Epidermal melanocyte (primary cell): Measurements from ENCODE around the gene PARP14.
A peak's percentile ranks its signal among the peaks of the same experiment; 100 is the strongest.
"Not testable (repeated sequence)": the region's sequence is repeated elsewhere in the genome, so short reads cannot be mapped to it uniquely, and the experiment has no call there.

Experiments
- DNase-seq: peaks from one replicate; pipeline ENCODE4 v3.0.0; 2011; ENCODE audit warnings: low spot score; ENCODE audit not compliant: insufficient read length

PARP14 gene

DNA sequence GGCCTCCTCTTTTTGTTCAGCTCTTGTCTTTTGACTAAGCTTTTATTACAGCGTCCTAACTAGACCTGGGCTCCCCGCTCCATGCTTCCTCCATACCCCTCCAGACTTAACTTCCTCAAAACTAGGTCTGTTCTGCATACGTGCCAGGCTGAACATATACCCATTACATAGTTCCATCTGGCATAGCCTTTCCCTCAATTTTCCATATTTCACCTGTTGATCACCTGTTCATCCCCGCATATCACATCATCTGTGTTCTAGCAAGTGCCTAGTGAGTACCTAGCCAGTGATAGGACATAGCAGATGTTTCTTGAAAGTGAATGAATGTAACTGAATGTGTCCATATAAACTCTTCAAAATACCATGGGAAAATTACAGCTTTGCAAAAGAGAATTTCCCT is 36.0 kb downstream of the PARP14 start:
- DNase-seq: no peak

DNA sequence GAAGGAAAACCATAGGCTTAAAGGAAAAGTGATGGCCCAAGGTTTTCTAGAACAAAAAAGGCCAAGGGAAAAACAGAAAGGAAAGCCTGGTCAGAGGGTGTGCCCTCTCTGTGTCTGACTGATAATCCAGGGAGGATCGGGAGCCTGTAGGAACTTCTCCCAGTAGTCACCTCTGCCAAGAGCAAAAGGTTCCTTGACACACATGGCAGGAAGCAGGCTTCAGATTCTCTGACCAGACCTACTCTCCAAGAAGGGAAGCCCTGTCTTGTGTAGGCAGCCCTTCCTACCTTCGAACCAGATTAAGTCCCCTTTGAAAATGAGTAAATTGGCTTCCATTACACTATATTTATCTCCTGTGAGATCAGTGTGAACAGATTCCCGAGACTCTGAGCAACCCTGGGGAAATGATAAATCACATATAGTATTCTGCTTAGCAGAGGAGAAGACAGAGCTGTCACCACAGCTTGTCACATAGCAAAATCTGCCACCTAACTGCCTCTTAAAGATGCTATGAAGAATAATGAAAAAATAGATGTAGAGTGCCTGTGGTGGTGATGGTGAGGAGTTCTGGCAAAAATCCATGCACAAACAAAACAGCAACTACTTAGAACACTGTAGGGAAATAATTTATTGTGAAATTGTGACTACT is 38.8 kb downstream of the PARP14 start:
- DNase-seq: no peak

DNA sequence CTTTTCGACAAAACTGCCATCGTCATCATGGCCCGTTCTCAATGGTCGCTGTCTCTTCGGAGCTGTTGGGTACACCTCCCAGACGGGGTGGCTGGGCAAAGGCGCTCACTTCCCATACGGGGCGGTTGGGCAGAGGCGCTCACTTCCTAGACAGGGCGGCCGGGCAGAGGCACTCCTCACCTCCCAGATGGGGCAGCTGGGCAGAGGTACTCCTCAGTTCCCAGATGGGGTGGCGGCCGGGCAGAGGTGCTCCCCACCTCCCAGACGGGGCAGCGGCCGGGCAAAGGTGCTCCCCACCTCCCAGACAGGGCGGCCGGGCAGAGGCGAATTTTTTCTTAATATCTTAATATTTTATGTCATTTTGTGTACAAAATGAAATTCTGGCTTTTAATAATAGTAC is 44.5 kb downstream of the PARP14 start:
- no peak for DNase-seq

DNA sequence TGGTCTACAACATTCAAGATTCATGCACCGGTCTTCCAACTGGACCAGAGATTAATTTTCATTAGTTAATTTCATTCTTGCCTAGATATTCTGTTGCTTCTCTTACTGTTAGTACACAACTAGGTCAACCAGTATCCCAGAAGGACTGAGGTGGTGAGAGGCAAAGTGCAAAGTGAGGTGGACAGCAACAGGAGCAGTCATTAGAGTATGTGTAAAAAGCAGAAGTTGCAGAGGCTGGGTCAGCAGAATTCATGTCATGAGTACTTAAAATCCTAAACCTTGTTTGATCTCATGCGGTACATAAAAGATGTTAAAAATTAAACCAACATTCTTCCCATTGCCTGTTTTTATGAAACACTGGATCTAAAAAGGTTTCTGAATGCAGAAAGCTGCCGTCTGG is 46.7 kb downstream of the PARP14 start:
- DNase-seq: no peak

DNA sequence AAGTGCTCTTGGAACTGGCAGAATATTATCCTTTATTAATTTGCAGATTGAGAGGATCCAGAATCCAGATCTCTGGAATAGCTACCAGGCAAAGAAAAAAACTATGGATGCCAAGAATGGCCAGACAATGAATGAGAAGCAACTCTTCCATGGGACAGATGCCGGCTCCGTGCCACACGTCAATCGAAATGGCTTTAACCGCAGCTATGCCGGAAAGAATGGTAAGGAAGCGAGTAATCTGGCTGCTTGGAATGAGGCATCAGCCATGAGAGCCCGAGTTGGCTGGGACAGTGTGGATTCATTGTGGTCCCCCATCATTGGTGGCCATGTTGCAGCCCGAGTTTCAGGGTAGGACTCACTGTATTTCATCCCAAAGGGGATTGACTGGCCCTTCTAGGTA is 47.1 kb downstream of the PARP14 start:
- no peak for DNase-seq

DNA sequence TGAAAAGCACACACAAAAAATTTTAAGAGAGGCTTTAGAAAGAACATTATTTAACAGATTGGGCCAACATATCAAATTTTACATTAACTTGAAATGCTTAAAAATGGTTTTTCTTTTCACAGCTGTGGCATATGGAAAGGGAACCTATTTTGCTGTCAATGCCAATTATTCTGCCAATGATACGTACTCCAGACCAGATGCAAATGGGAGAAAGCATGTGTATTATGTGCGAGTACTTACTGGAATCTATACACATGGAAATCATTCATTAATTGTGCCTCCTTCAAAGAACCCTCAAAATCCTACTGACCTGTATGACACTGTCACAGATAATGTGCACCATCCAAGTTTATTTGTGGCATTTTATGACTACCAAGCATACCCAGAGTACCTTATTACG is 47.5 kb downstream of the PARP14 start:
- DNase-seq: no peak

DNA sequence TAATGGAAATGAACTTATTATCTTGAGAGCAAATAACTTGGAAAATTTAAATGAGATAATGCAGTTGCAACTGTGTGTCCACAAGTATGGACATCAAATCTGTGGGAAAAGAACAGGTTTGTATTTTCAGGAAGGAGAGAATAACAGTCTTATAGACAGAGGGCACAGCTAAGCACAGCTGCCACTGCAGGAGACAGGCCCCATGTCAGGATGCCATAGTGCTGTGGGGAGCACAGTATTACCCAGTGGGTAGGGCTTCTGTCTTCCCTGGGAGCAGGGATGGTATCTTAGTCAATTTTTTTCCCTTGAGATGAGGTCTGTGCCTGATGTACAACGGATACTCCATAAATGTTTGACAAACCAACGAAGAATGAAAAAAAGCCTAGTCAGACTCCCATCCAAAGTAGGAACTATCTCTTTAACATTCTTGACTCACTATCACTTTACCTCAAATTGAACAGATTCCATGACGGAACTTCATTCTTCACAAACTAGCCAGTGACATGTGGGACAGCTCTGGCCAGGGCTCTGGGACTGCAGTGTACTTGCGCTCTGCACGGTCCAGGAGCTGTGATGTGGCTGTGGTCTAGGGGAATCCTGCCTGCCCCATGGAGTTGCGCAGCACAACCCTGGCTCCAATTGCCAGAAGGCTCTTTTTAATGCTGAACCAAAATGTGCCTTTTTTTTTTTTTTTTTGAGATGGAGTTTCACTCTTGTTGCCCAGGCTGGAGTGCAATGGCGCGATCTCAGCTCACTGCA is 48.3 kb downstream of the PARP14 start:
- no peak for DNase-seq

DNA sequence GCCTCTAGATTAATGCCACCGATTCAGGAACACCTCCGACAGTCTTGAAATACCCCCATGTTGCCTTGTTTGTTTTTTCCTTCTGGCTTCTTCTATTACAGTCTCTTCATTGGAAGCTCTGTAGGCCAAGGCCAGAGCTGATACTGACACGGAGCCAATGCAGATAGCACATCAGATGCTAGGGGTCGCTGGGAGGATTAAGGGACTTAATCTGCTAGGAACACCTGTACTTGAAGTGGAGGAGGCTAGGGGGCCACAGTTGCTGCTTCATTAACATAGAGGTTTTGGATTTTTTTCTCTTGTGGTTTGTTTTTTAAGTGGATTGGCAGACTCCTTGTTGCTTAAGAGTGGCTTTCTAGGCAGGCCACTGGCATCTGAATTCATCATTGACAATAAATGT is 49.6 kb downstream of the PARP14 start:
- DNase-seq: no peak

DNA sequence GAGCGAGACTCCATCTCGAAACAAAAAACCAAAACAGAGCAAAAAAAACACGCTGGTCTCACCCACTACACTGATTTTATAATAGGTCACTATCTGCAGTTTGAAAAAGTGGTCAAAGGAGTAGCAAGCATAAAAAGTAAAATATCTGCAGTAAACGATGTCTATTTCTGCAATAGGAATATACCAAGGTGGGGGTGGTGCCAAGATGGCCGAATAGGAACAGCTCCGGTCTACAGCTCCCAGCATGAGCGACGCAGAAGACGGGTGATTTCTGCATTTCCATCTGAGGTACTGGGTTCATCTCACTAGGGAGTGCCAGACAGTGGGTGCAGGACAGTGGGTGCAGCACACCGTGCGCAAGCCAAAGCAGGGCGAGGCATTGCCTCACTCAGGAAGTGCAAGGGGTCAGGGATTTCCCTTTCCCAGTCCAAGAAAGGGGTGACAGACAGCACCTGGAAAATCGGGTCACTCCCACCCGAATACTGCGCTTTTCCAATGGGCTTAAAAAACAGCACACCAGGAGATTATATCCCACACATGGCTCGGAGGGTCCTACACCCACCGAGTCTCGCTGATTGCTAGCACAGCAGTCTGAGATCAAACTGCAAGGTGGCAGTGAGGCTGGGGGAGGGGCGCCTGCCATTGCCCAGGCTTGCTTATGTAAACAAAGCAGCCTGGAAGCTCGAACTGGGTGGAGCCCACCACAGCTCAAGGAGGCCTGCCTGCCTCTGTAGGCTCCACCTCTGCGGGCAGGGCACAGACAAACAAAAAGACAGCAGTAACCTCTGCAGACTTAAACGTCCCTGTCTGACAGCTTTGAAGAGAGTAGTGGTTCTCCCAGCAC is 52.3 kb downstream of the PARP14 start:
- not testable (repeated sequence) for DNase-seq

DNA sequence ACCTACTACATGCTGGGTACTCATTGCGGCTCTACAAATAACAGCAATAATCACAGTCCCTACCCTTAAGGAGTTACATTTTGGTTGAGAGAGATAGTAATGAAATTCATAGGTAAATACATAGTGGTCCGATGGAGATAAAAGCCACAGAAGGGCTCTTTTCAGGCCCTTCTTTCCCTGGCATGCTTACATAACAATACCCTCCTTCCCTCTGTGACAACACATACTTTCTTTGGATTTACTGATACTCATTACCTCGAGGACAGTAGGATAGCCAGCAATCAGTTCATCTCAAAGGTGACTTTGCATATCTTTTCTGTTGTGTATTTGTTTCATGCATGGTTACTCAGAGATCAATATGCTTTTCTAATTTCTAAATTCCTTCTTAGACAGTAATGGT is 58.5 kb downstream of the PARP14 start:
- DNase-seq: no peak

DNA sequence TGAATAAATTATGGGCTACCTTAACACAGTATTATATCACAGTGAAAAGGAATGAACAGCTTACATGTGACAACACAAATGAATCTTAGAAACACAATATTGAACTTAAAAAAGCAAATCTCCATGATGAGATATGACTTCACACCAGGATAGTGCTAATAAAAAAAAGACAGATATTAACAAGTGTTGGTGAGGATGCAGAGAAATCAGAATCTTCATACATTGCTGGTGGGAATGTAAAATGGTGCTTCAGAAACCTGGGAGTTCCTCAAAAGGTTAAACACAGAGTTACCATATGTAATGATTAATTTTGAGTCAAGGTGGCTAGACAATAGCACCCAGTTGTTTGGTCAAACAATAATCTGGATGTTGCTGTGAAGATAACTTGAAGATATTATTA is 61.6 kb downstream of the PARP14 start:
- no peak for DNase-seq

DNA sequence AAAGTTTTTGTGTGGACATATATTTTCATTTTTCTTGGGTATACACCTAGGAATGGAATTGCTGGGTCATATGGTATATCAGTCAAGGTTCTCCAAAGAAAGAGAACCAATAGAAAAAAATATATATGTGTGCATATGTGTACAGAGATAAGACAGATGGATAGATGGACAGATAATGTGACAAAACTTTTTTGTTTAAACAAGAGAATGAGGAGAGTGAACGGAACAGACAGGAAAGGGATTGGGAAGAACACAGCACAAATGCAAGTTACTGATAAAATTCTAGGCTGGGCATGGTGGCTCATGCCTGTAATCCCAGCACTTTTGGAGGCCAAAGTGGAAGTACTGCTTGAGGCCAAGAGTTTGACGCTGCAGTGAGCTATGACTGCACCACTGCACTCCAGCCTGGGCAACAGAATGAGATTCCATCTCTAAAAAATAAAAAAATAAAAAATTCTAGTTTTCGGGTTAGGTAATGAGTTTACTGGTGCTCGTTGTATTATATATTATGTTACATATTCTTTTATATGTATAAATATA is 63.0 kb downstream of the PARP14 start:
- DNase-seq: no peak

DNA sequence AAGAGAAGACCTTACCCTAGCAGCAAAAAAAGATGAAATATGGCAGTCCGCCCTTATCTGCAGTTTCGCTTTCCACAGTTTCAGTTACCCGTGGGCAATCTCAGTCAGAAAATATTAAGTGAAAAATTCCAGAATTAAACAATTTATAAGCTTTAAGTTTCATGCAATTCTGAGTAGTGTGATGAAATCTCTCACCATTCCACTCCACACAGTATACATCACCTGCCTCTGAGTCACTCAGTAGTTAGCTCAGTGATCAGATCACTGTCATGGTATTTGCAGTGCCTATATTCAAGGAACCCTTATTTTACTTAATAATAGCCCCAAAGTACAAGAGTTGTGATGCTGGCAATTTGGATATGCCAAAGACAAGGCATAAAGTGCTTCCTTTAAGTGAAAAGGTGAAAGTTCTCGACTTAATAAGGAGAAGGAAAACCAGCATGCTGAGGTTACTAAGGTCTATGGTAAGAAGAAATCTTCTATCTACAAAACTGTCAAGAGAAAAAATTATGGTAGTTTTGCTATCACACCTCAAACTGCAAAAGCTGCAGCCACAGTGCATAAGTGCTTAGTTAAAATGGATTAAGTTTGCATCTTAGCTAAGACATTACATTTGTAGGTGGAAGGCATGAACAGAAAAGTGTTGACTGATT is 64.9 kb downstream of the PARP14 start:
- no peak for DNase-seq

DNA sequence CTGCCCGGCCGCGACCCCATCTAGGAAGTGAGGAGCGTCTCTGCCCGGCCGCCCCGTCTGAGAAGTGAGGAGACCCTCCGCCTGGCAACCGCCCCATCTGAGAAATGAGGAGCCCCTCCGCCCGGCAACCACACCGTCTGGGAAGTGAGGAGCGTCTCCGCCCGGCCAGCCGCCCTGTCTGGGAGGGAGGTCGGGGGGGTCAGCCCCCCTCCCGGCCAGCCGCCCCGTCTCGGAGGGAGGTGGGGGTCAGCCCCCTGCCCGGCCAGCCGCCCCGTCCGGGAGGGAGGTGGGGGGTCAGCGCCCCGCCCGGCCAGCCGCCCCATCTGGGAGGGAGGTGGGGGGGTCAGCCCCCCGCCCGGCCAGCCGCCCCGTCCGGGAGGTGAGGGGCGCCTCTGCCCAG is 66.7 kb downstream of the PARP14 start:
- not testable (repeated sequence) for DNase-seq

DNA sequence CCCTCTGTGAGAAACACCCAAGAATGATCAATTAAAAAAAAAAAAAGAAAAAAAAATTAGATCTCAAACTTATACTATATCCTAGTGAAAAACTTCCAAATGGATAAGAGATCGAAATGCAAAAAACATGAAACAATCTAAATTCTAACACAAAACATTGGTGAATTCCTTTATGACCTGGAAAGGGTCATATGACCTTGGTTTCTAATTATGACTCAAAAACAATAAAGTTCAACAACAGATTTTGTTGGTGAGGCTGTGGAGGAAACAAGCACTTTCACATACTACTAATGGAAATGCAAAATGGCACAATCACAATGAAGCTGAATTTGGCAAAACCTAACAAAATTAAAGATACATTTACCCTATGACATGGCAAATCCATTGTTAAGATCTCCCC is 67.7 kb downstream of the PARP14 start:
- no peak for DNase-seq

DNA sequence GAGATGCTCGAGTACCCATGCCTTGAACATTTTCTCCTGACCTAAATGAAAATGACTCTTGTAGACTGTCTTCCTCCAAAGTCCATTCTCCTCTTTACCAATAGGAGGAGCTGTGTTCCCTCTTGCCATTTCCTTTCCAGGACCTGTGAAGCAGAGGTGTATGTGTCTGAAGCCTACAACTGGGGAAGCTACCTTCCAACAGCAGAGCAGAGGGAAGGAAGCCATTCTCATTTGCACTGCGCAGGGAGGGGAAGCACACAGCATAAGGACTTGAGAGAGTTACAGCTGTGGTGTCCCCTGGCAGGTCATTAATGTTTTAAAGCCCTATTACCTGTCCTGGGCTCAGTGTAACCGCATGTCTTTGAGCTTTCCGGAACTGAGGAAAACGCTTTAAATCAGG is 74.3 kb downstream of the PARP14 start:
- DNase-seq: no peak

DNA sequence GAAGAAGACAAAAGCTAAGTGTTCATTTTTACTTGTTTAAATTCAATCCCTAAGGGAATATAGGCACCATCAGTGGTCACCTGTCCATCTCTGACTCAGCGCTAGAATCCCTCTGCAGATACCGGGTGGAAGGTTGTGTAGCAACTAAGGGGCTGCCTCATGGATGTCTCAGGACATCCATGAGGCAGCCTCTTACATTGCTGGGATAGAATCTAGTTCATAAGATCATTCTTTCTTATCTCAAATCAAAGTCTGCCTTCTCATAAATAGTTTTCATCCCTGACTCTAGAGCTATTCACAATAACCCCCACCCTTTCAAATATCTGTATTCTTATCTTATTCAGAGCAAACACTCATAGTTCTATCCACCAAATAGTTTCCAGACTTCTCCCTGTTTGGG is 74.9 kb downstream of the PARP14 start:
- DNase-seq: no peak

DNA sequence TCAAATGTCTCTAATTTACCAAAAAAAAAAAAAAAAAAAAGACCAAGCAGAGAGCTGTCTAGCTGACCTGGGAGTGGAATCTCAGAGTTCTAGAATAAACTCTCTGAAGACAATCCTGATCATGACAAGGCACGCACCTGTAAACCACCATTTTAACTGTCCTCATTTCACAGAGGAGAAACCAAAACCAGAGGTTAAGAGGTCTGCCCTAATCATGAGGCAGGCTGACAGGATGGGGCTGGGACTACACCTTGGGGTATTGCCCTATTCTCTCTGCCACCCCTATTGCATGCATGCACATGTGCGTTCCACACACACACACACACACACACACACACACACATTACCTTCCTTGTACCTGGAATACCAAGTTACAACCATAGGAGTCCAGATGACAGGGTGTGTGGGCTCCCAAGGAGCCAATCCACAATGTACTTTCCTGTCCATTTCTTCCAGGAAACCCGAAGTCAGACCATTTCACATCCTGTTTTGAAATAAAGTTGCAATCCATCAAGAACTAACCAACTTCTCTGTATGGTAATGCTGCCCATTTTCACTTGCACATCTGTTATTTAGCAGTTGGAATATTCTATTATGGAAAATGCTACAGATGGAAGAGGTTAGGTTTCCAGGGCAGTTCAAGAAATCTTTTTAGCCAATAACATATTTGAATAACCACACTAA is 78.4 kb downstream of the PARP14 start:
- DNase-seq: peak; percentile 25

DNA sequence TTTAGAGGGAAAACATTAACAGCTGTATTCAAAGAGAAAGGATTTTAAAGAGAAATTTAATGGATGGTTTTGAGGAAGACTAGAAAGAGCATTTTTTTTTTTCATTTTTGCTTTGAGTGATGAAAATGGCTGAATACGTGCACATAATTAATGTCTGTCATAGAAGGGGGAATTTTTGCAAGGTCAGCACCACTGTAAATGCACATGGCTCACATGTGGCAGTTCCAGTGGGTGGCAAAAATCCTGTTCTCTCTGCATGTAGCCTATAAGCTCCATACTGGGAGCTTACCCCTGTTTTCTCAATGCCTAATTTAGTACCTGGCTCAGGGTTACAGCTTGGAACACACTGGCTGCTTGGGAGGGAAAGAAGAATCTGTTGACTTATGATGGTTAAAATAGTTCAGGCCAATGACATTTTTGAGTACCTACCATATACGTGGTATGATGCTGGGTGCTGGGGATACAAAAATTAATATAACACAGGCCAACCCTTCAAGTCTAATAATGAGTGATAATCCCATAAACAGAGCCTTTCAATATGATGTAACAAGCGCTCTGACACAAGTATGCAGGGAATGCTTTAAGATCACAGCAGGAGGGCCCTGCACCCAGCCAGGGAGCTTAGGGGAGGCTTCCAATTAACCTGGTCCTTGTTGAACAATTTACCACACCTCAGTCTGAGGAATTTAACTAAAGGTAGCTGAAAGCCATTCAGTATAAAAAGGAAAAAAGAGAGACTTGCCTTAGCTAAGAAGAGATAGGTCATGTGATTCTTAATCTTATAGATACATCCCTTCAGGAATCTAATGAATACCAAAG is 80.0 kb downstream of the PARP14 start:
- DNase-seq: no peak

DNA sequence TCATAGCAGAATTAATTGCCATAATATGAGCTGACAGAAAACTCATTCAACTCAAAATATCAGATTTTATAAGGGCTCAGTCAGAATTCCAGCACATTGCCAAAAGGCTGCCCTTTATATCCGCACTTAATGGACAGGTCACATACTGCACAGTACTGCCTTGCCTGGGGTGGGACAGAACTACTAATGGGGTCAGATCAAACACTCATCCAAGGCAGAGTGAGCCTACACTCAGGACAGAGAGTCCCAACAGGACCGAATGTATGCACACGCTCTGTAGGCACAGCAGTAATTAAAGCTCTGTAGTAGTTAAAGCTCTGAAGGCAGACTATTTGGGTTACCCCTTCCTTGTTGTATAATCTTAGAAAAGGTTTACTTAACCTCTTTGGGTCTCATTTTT is 85.8 kb downstream of the PARP14 start:
- DNase-seq: no peak
